SK-MEL-5 (cell line): ENCODE results near the gene COL5A2. TPM values are rescaled to one million over a fixed set of nuclear protein-coding genes. Genes with fewer than 3 reads are reported as not detected.

Source experiments
- DNase-seq: peaks from one replicate; pipeline ENCODE4 v3.0.0-alpha.2; 2016; ENCODE audit warnings: low read depth, low spot score
- in situ Hi-C: cut with HindIII; loops from 2 replicates; pipeline ENCODE4 v1.10.0; 2016; ENCODE audit warnings: low sequenced_read_pairs, high pct_unique_total_duplicates, low pct_unique_long_range_greater_than_20kb
- total RNA-seq: library from RNA; depleted of rRNA; stranded (reverse); fragments of >200 nt; shearing (Covaris generic); gene quantifications from 2 replicates; pipeline ENCODE4 v1.2.3, GENCODE V29; 2014

The COL5A2 gene
- total RNA-seq, 1 experiment from 2014 or later, result 6.7 TPM

GRCh38 chr2:189128970-189129369, 50.6 kb downstream of the COL5A2 start:
- in situ Hi-C loops, result no loop called here
- no peak for DNase-seq

DNA sequence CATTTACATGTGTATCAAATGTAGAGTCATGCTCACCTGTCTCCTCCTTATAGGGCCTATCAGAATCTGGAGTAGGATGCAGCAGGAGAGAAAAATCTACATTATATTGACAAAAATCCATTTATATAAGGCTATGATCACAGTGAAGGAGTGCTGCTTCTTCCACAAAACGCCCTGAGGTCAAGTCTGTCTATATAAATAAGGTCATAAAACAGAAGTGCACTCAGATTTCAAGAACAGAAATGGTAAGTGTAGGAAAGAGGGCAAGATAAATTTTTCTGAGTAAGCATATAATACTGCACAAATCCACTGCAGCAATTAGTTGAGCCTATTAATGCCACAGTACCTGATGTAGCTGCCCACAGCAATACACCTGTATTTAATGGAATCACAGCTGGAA, 51.8 kb downstream of the COL5A2 start:
- in situ Hi-C loops, result no loop called here
- no peak for DNase-seq

DNA sequence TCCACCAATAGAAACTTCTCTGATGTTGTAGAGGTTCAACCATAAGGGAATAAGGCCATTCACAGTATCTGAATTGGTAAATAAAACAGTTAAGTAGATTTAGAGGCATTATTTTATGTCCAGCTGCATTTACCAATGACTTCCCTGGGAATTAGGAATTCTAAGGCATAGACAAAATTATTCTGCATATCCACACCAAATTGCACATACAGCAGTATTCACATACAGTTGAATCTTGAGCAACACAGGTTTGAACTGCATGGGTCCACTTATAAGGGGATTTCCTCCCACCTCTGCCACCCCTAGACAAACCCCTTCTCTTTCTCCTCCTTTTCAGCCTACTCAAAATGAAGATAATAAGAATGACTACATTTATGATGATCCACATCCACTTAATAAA, 54.4 kb downstream of the COL5A2 start:
- in situ Hi-C loops, result no loop called here
- no peak for DNase-seq

DNA sequence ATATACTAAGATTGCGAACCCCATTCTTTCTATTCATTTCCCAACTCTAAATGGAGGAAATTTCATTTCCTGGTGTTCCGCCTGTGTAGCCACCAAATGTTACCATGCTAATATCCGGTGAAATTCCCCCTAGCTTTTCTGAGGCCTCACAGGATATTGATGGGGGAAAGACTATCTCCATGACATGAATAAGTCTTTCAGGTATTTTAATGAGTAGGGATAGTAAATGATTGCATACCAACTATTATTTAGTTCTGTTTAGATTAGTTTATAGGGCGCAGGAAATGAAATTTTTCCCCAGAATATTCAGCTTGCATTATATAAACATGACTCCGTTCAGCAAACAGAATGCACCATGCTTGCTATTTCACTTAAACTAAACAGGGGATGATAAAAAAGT, 55.4 kb downstream of the COL5A2 start:
- DNase-seq, result no peak
- in situ Hi-C loops, result no loop called here

- DNase-seq, result peak; percentile 46
- in situ Hi-C loops, result no loop called here
Observed at GRCh38 chr2:189118386-189118785, 61.2 kb downstream of the COL5A2 start.

DNA sequence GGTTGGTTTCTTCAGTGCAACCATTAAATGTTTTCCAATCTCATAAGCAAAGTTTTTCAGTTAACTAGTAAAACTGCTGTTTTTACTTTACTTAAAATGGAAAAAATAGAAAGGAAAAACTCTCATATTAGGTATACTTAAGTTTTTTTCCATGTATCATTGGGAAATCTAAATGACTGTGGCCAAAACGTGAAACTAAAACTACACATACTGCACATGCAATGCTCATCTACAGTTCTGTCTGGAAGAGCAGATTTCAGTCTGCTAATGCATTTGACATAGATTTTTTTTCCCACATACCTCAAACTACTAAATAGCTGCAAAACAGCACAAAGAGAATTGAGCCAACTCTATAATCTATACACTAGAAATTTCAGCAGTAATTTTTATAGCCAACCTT, 62.6 kb downstream of the COL5A2 start:
- in situ Hi-C loops, result no loop called here
- DNase-seq, result no peak

GRCh38 chr2:189116087-189116486, 63.5 kb downstream of the COL5A2 start:
- DNase-seq, result no peak
- in situ Hi-C loops, result no loop called here

DNA sequence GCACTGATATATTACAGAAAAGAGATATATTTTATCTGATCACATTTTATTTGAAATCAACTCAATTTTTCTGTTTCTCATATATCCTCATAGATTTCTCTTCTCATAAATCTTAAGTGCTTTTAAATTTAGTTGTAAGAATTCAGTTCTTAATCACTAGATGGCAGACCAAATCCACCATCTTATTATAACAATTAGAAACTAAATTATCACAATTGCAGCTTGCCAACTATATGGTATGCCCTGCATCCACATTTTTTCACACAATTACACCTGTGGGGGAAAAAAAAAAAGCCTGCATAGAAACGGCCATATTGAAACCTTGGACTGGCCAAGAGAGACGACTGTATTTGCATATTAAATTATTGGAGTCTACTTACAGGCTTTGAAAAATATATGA, 64.4 kb downstream of the COL5A2 start:
- in situ Hi-C loops, result no loop called here
- peak; percentile 38 for DNase-seq

- no peak for DNase-seq
- in situ Hi-C loops, result no loop called here
Observed at GRCh38 chr2:189113963-189114362, 65.6 kb downstream of the COL5A2 start.

DNA sequence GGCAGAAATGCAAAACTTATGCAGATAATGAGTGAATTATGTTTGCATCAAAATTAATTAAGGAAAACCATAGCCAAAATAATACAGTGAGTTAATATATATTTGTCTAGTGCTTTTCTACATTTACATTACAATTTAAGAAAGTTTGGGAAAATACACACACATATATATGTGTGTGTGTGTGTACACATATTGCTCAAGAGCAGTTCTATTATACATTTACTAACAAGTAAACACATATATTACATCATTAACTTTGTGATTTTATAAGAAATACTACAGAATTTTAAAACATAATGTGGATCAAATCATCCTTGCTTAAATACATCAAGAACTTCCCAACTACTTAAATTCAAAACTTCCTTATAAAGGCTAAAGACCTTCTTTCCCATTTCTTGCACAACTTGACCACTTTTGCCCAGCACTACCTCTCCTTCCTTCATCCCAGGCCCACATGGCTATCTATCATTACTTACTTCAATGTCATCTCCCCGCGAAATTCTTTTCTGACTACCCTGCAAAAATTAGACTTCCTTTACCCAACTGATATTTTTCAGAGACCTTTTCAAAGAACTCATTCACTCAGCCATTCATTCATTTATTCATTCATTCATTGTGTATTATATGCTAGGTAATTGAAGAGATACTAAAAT, 68.4 kb downstream of the COL5A2 start:
- in situ Hi-C loops, result no loop called here
- DNase-seq, result no peak

DNA sequence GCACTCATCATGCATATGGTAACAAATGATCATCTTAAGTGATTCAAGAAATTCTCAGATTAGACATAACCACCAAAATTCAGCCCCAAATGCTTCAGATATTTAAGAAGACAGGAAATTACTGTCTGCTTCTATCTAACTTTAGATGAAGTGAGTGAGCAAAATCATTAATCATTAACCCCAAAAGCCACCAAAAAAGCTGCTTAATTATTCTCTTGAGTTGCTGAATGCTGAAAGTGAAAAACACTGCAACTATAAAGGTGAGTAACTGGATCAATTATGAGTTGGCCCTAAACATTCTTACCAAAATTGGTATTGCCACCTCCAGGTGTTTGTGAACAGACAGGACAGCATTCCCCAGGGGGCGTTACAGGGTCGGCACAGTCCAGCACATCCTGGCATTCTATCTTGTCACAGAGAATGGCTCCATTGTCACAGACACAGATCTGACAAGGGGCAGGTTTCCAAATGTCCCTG, 69.6 kb downstream of the COL5A2 start:
- DNase-seq, result no peak
- in situ Hi-C loops, result no loop called here

- no peak for DNase-seq
- in situ Hi-C loops, result no loop called here
Observed at GRCh38 chr2:189104934-189105333, 74.6 kb downstream of the COL5A2 start.

DNA sequence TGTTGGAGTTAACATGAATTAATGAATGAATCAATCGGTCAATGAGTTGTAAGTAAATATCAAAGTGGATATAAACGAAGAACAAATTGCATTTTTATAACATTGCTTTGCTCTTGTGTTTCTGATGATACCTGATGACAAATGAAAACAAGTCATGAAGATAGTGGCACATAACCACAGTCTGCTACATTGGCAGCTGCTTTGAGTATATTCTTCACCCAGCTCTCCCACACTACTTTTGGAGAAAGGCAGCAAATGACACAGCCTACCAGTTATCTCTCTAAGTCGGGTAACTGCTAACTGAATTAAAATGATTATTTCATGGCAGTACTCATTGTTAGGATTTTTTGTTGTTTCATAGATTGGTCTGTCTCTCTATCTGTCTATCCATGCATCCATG, 76.8 kb downstream of the COL5A2 start:
- no peak for DNase-seq
- in situ Hi-C loops, result no loop called here

- DNase-seq, result no peak
- in situ Hi-C loops, result no loop called here
Observed at GRCh38 chr2:189097934-189098333, 81.6 kb downstream of the COL5A2 start.

GRCh38 chr2:189096769-189097447, 82.7 kb downstream of the COL5A2 start:
- in situ Hi-C loops, result no loop called here
- DNase-seq, result peak; percentile 26

GRCh38 chr2:189095101-189095500, 84.5 kb downstream of the COL5A2 start:
- DNase-seq, result no peak
- in situ Hi-C loops, result no loop called here

- in situ Hi-C loops, result no loop called here
- no peak for DNase-seq
Observed at GRCh38 chr2:189092936-189093335, 86.6 kb downstream of the COL5A2 start.

GRCh38 chr2:189091253-189091652, 88.3 kb downstream of the COL5A2 start:
- no peak for DNase-seq
- in situ Hi-C loops, result no loop called here

DNA sequence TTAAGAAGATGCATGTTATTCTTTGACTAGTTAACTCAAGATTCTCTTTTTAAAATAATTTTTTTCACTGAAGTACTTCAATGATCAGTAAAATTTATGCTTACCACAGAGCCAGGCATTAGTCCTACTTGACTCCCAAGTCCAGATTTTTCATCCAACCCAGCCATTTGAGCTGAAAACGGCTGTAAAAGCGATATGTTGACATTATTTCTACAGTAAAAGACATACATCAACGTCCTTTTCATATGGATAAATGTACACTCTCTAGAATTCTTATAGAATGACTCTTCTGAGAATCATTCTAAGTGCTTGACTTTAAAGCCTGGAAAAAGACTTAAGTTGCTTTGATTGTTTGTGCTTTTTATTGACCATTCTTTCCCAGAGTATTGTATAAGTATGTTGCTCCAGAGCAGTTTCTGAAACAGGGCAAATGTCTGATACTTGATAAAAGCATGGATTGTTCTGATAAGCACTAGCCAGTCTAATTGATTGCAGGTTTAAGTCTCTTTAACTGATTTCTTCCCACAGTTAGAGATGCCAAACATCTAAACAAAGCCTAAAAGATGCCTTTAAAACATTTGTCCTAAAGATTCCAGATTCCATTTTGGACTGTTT, 90.9 kb downstream of the COL5A2 start:
- no peak for DNase-seq
- in situ Hi-C loops, result no loop called here
